HEK293T (cell line): ENCODE results near the gene TRIOBP.

ENCODE experiments used
- FOXK2 ChIP-seq: fragments of 450-650 bp; IDR thresholded peaks from 2 replicates; pipeline ENCODE4 v1.6.1; 2016; ENCODE audit warnings: mild to moderate bottlenecking
- HDGF ChIP-seq: fragments of 450-650 bp; IDR thresholded peaks from 2 replicates; pipeline ENCODE4 v1.6.1; 2017; ENCODE audit warnings: antibody characterized with exemption, borderline replicate concordance
- SP1 ChIP-seq: fragments of 450-650 bp; IDR thresholded peaks from 2 replicates; pipeline ENCODE4 v1.6.1; 2017

DNA sequence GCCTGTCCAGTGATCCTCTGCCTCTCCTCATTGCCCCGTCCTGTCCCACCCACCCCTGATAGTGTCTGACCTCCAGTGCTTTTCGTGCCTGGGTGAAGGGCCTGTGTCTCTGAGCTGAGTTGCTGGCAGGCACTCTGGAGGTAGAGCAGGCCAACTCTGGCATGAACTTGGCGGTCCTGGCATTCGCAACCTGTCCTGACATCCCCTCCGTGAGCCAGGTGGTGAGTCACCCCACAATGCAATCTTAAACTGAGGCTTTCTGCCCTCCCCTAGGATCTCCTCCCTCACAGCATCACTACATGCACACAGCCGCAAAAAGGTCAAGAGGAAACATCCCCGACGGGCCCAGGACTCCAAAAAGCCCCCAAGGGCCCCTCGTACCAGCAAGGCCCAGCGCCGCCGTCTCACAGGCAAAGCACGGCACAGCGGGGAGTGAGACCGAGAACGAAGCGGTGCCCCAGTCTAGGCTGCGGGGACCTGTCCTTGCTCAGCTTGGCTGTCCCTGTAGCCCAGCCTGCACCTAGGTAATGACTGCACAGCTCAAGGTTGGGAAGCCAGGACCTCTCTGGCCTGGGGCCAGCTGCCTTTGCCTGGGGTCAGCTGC, 5.8 kb upstream of the TRIOBP start:
- TF ChIP-seq SP1 (no peak), HDGF (no peak), FOXK2 (no peak)
